Loucy (cell line): Measurements from ENCODE around the gene SLC35F1.

Experiments
- EZH2phosphoT487 ChIP-seq: fragments of 200-600 bp; IDR thresholded peaks from 2 replicates; pipeline ENCODE4 v1.6.1; 2018; ENCODE audit warnings: antibody characterized with exemption, mild to moderate bottlenecking, moderate library complexity, borderline replicate concordance
- TF ChIP-seq, protein P1 (sequence below): fragments of 200-600 bp; sonication (generic); conservative IDR thresholded peaks from 2 replicates; pipeline ENCODE4 v1.5.1; 2014; ENCODE audit warnings: mild to moderate bottlenecking, antibody characterized with exemption, low read length

DNA sequence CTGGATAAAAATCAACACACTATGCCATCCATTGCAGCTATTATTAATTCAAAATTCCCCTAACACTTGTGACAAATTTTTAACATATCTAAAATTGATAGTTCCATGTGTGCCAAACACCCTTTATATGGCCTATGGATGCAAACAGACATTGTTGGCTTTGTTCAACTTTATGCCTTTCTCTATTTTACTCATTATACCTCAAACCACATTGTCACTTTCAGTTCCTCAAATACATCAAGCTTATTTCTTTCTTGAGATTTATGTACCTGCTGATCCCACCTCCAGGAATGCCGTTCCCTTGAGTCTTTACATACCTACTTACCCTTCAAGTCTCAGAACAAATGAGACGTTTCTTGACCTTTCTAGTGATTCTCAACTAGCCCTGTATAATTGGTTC, 447.6 kb downstream of the SLC35F1 start:
- TF ChIP-seq, protein P1, sequence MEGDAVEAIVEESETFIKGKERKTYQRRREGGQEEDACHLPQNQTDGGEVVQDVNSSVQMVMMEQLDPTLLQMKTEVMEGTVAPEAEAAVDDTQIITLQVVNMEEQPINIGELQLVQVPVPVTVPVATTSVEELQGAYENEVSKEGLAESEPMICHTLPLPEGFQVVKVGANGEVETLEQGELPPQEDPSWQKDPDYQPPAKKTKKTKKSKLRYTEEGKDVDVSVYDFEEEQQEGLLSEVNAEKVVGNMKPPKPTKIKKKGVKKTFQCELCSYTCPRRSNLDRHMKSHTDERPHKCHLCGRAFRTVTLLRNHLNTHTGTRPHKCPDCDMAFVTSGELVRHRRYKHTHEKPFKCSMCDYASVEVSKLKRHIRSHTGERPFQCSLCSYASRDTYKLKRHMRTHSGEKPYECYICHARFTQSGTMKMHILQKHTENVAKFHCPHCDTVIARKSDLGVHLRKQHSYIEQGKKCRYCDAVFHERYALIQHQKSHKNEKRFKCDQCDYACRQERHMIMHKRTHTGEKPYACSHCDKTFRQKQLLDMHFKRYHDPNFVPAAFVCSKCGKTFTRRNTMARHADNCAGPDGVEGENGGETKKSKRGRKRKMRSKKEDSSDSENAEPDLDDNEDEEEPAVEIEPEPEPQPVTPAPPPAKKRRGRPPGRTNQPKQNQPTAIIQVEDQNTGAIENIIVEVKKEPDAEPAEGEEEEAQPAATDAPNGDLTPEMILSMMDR: no peak
- no peak for TF ChIP-seq EZH2phosphoT487
